HG03039 (cell line): ENCODE results near the gene FHL3.
"Not testable (repeated sequence)": the region's sequence is repeated elsewhere in the genome, so short reads cannot be mapped to it uniquely, and the experiment has no call there.

Experiments used
- ATAC-seq: cut with Tn5 transposase; IDR thresholded peaks from one replicate; pipeline ENCODE4 v1.9.1; 2021; ENCODE audit warnings: mild to moderate bottlenecking, moderate library complexity; ENCODE audit not compliant: unreplicated experiment

FHL3 gene

GRCh38 chr1:38037221-38037939, 32.1 kb upstream of the FHL3 start:
- ATAC-seq: no peak

DNA sequence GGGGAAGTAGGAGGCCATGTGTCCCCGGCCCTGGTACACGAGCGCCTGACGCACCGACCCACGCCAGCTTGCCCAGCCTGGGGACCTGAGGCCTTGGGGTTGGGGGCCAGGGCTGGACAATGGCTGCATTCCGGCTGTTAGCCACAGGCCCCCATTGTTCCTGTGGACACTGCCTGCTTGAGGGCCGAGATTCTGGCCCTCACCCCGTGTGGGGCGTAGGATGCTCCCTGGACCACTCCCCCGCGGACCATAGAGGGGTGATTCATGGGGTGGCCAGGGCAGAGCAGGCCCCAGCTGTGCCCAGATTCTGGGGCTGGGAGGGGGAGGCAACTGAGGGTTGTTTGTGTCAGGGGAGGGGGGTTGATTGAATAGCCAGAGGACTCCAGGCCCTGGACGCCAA, 29.6 kb upstream of the FHL3 start:
- ATAC-seq: no peak

GRCh38 chr1:38032992-38033391, 27.7 kb upstream of the FHL3 start:
- ATAC-seq: not testable (repeated sequence)

DNA sequence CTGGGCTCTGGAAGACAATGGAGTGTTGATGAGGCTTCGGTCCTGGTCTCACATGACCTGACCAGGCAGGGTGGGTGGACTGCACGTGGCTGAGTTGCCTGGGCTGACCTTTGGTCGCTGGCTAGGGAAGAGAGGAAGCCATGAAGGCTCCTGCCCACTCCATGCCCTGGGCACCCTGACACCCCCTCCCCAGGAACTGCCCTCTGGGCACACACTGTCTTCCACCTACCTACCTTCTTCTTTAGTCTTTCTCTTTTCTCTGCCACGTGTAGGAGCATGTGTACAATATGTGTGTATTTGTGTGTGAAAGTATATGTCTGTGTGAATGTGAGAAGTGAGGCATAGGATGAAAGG, 26.2 kb upstream of the FHL3 start:
- no peak for ATAC-seq

GRCh38 chr1:38030596-38031512, 25.5 kb upstream of the FHL3 start:
- no peak for ATAC-seq

GRCh38 chr1:38029685-38030511, 24.6 kb upstream of the FHL3 start:
- no peak for ATAC-seq

GRCh38 chr1:38029081-38029681, 23.9 kb upstream of the FHL3 start:
- ATAC-seq: no peak

- ATAC-seq: no peak
Observed at GRCh38 chr1:38028671-38029070, 23.4 kb upstream of the FHL3 start.

GRCh38 chr1:38028105-38028591, 22.8 kb upstream of the FHL3 start:
- ATAC-seq: peak; percentile 69

GRCh38 chr1:38027201-38028104, 22.1 kb upstream of the FHL3 start:
- no peak for ATAC-seq

DNA sequence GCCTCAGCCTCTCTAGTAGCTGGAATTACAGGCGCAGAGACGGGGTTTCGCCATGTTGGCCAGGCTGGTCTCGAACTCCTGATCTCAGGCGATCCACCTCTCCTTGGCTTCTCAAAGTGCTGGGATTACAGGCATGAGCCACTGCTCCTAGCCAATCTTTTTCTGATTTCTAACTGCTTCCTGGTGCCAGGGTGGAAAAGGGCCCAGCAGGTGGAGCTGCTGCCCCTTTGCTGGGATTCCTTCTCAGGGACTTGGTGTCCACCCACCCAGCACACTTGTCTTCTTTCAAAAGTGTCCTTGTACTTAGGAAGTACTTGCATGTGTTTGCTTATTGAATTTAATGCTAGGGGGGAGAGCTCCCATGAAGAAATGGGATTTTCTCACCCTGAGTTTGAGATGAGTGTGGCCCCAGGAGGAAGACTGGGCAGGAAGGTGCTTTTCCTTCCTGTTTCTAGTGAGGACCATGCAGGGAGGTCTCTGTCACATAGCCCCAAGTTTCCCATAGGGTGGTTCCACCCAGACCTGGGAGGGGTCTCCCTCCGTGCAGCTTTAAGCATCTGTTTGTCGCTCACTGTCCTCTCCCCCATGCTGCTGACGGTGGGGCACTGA, 21.4 kb upstream of the FHL3 start:
- ATAC-seq: no peak

DNA sequence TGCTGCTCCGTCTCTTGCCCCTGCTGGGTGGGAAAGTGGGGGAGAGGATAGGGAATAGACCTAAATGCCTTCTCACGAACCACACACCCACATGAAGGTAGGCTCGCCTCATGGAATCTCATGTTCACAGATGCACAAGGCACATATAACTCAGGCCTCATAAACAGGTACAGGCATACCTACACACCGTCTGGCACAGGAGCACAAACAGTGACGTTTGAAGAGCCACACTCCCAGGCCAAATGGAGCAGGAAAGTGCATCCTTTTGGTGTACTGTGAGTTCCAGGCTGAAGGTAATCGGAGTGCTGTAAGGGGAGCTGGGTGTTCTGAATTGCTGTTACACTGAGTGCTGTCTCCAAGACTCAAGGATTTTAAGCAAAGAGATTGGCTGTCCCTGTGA, 20.4 kb upstream of the FHL3 start:
- no peak for ATAC-seq

DNA sequence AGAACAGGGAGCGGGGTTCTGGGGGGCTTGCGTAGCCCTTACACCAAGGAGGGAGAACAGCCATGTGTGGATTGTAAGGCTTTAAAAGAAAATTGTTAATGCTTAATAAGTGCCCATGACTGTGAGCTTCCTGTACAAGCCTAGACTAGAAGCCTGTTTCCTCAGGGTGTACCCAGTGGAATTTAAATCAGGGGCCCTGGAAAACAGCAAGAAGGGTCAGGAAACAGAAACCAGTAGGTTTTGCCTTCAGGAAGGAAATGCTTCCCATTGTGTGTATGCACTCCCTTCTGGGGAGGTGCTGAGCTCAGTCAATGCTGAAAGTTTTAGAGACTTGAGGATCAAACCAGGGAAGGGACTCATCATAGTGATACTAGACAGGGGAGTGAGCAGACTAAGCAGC, 19.9 kb upstream of the FHL3 start:
- no peak for ATAC-seq

DNA sequence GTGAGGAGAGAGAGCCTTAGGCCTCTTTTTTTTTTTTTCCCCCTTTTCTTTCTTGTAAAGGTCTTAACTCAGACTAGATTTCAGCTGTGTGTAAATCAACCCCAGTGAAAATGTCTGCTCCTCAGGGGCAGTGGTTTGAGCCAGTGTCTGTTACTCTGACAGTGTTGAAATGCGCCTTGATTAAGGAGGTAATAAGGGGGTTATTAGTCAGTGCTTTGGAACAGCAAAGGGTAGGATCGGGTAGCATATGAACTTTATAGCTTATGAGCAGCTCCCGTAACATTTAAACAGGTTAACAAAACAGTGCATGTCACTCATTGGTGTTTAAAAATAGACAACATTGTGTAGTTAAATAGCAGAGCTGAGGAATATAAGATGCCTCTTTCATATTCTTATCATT, 17.5 kb upstream of the FHL3 start:
- no peak for ATAC-seq

- no peak for ATAC-seq
Observed at GRCh38 chr1:38021969-38022368, 16.7 kb upstream of the FHL3 start.

DNA sequence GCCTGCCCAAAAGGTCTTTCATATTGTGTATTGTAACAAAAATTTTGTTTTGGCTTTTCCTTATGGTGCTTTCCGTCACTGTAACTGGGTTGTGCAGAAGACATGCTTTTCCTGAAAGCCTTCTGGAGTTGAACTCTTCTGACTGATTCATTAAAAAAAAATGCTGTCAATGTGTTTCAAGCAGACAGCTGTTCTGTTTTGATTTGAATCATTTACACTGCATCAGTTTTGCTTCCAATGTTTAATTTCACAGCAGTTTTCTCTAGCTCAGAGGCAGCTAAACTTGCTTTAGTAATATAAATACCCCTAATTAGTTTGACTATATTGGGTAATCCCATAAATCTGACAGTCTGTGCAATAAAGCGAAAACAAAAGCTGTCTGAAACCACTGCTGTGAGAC, 15.1 kb upstream of the FHL3 start:
- no peak for ATAC-seq

- no peak for ATAC-seq
Observed at GRCh38 chr1:38018864-38019343, 13.6 kb upstream of the FHL3 start.

DNA sequence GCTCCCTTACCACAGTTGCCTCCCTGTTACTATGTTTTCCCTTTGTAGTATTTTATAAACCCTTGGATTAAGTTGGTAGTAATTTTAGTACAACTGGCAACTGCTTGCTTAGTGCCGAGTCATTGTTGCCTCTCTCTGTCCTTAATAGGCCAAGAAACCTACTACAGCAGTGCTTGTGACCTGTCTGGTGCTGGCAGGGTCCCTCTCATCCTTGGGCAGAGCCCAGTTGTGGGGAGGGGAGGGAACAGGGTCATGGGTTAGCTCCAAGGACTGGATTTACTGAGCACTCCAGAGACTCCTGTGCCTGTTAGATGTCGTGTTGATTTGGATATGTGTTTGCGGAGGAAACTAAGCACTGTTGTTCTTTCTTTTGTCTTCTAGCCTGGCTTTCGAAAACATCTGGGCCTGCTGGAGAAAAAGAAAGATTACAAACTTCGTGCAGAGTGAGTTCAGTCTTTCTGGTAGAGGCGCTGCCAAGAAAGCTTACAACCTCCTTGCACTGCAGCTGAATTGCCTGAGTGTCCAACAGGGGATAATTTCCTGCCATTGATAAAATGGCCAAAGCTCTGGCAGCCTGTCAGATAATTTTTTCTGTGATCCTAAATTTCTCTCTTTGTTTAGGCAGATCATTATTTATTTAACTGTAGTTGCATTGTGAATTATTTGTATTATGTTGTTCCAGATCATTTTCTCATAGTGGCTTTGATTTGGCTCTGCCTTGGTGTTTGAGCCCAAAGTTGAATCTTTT, 10.8 kb upstream of the FHL3 start:
- ATAC-seq: no peak
